ENCODE measurements around the gene AFMID.
A peak's percentile ranks its signal among the peaks of the same experiment; 100 is the strongest.

AFMID gene

DNA sequence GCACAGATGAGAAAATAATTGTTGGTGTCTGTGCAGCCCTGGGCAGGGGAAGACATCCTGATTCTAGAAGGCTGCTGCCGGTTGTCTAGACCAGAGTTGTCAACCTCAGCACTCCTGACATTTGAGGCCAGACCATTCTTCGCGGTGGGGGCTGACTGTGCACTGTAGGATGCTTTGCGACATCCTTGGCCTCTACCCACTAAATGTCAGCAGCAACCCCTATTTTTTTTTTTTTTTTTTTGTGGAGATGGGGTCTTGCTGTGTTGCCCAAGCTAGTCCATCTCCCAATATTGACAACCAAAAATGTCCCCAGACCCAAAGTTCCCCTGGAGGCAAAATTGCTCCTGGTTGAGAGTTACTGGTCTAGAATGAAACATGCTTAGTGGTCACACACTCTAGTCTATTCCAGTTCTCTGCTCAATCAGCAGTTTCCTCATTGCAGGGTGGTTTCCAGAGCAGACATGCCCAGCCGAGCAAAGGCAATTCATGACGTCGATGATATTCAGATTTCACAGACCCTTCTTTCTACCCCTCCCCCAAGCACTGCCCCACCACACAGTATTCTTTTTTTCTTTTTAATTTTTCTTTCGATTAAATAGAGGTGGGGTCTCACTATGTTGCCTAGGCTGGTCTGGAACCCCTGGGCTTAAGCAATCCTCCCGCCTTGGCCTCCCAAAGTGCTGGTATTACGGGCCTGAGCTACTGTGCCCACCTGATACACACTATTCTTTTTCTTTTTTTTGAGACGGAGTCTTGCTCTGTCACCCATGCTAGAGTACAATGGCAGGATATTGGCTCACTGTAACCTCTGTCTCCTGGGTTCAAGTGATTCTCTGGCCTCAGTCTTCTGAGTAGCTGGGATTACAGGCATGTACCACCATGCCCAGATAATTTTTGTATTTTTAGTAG, 32.0 kb upstream of the AFMID start:
- DNase-seq (ENCODE audit: low read depth in 1 of 2, low spot score in 1 of 2) = peak in 1 of 2 experiments; percentile 84
- TF ChIP-seq, protein P1, sequence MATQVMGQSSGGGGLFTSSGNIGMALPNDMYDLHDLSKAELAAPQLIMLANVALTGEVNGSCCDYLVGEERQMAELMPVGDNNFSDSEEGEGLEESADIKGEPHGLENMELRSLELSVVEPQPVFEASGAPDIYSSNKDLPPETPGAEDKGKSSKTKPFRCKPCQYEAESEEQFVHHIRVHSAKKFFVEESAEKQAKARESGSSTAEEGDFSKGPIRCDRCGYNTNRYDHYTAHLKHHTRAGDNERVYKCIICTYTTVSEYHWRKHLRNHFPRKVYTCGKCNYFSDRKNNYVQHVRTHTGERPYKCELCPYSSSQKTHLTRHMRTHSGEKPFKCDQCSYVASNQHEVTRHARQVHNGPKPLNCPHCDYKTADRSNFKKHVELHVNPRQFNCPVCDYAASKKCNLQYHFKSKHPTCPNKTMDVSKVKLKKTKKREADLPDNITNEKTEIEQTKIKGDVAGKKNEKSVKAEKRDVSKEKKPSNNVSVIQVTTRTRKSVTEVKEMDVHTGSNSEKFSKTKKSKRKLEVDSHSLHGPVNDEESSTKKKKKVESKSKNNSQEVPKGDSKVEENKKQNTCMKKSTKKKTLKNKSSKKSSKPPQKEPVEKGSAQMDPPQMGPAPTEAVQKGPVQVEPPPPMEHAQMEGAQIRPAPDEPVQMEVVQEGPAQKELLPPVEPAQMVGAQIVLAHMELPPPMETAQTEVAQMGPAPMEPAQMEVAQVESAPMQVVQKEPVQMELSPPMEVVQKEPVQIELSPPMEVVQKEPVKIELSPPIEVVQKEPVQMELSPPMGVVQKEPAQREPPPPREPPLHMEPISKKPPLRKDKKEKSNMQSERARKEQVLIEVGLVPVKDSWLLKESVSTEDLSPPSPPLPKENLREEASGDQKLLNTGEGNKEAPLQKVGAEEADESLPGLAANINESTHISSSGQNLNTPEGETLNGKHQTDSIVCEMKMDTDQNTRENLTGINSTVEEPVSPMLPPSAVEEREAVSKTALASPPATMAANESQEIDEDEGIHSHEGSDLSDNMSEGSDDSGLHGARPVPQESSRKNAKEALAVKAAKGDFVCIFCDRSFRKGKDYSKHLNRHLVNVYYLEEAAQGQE (IDR thresholded peaks at IDR 0.05; ENCODE audit: insufficient replicate concordance, low read depth) = no peak
- Histone ChIP-seq H3K27ac (replicated peaks) (peak overlapping the region; percentile 54), H3K4me3 (replicated peaks; ENCODE audit: insufficient read depth, low read length) (no peak overlapping the region), H3K27me3 (ENCODE audit: insufficient read depth, poor library complexity, severe bottlenecking) (no peaks in the 10 kb centered on the region)

GRCh38 chr17:78159575-78160158, 27.5 kb upstream of the AFMID start:
- Histone ChIP-seq H3K27me3 (ENCODE audit: insufficient read depth, poor library complexity, severe bottlenecking) (no peaks in the 10 kb centered on the region), H3K4me3 (replicated peaks; ENCODE audit: insufficient read depth, low read length) (no peak overlapping the region), H3K27ac (replicated peaks) (peak overlapping the region; percentile 71)
- TF ChIP-seq, protein P1 (IDR thresholded peaks at IDR 0.05; ENCODE audit: insufficient replicate concordance, low read depth) = no peak
- peak; percentile 50; the same call in 1 of the 2 replicates for TF ChIP-seq POLR2AphosphoS5 (IDR thresholded peaks at IDR 0.05; ENCODE audit: low read depth)
- peak; percentile 69 to 83 for DNase-seq (ENCODE audit: low read depth in 1 of 2, low spot score in 1 of 2)

DNA sequence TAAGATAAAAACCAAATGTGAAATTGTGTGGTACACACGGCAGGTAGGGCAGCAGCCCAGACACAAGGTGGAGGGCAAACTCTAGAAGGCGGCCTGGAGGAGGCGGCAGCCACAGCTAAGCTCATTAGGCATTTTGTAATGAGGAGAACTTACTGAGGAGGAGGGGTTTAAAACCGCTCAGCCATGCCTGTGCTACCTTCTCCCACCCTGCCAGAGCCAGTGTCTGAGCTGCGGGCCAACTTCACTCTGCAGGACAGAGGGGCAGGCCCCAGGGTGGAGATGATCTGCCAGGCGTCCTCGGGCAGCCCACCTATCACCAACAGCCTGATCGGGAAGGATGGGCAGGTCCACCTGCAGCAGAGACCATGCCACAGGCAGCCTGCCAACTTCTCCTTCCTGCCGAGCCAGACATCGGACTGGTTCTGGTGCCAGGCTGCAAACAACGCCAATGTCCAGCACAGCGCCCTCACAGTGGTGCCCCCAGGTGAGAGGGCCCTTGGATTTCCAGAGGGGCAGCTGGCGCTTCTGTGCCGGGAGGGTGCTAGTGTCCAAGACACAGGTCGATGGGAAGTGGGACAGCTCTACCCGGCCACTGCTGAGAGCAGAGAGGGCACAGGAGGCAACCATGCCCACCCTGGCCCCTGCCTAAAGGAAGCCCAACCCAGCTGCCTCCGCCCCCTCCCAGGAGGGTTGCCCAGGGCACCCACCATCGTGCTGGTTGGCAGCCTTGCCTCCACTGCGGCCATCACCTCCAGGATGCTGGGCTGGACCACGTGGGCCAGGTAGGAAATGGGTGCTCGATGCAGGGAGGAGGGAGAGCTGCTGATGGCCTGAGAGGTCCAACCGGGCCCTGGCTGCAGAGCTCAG, 23.0 kb upstream of the AFMID start:
- H3K27me3 ChIP-seq (ENCODE audit: insufficient read depth, poor library complexity, severe bottlenecking) = no peaks in the 10 kb centered on the region
- no peak overlapping the region for H3K4me3 ChIP-seq (replicated peaks; ENCODE audit: insufficient read depth, low read length)
- no peak for DNase-seq (ENCODE audit: low read depth in 1 of 2, low spot score in 1 of 2)
- TF ChIP-seq CTCF (IDR thresholded peaks at IDR 0.05; ENCODE audit: insufficient read depth, low read length) = no peak
- TF ChIP-seq GABPA (IDR thresholded peaks at IDR 0.05; ENCODE audit: low read depth) = no peak
- TF ChIP-seq, protein P1 (IDR thresholded peaks at IDR 0.05; ENCODE audit: insufficient replicate concordance, low read depth) = no peak
- TF ChIP-seq SPI1 (IDR thresholded peaks at IDR 0.05; ENCODE audit: borderline replicate concordance, low read depth) = no peak
- TF ChIP-seq POLR2AphosphoS5 (IDR thresholded peaks at IDR 0.05; ENCODE audit: low read depth) = no peak
- no peak overlapping the region for H3K27ac ChIP-seq (replicated peaks)
